Stimulated activated CD8-positive, alpha-beta memory T cell treated with anti-CD3 and anti-CD28 coated beads, Interleukin-2, amount 100 ng/mL, for 48 hours (primary cell): ENCODE data around the gene RXFP3.
"Not testable (repeated sequence)": the region's sequence is repeated elsewhere in the genome, so short reads cannot be mapped to it uniquely, and the experiment has no call there.

Experiments
- DNase-seq, 2 donors: peaks; one replicate each; pipeline ENCODE4 v3.0.0-alpha.2; 2020; ENCODE audit warnings: low read depth in 2 of 2

The RXFP3 gene

GRCh38 chr5:33934176-33934575 lies 2.0 kb upstream of the RXFP3 start:
- no peak for DNase-seq

- DNase-seq = peak; percentile 33 to 42
These were observed 194 bp upstream of the RXFP3 start for GRCh38 chr5:33936004-33936380.

GRCh38 chr5:33937017-33937706 lies 976 bp downstream of the RXFP3 start:
- DNase-seq = no peak

- no peak for DNase-seq
These were observed 1.7 kb downstream of the RXFP3 start for GRCh38 chr5:33937707-33938506.

- DNase-seq = no peak
These were observed 2.3 kb downstream of the RXFP3 start for GRCh38 chr5:33938507-33938796.

- no peak for DNase-seq
These were observed 2.7 kb downstream of the RXFP3 start for GRCh38 chr5:33938881-33939280.

- no peak for DNase-seq
These were observed 3.5 kb downstream of the RXFP3 start for GRCh38 chr5:33939556-33940262.

GRCh38 chr5:33941090-33941489 lies 4.9 kb downstream of the RXFP3 start:
- no peak for DNase-seq

- DNase-seq = no peak
These were observed 8.5 kb downstream of the RXFP3 start for GRCh38 chr5:33944543-33945132.

GRCh38 chr5:33952175-33952574 lies 16.0 kb downstream of the RXFP3 start:
- not testable (repeated sequence) for DNase-seq

- no peak for DNase-seq
These were observed 21.5 kb downstream of the RXFP3 start for GRCh38 chr5:33957577-33958150.

- no peak for DNase-seq
These were observed 22.0 kb downstream of the RXFP3 start for GRCh38 chr5:33958176-33958575.

- no peak for DNase-seq
These were observed 28.0 kb downstream of the RXFP3 start for GRCh38 chr5:33964132-33964700.

- DNase-seq = no peak
These were observed 30.6 kb downstream of the RXFP3 start for GRCh38 chr5:33966805-33967204.

GRCh38 chr5:33968211-33969005 lies 32.2 kb downstream of the RXFP3 start:
- no peak for DNase-seq

GRCh38 chr5:33969572-33970452 lies 33.6 kb downstream of the RXFP3 start:
- DNase-seq = no peak

GRCh38 chr5:33973271-33973670 lies 37.1 kb downstream of the RXFP3 start:
- DNase-seq = no peak

GRCh38 chr5:33975852-33976251 lies 39.7 kb downstream of the RXFP3 start:
- DNase-seq = no peak

- no peak for DNase-seq
These were observed 40.1 kb downstream of the RXFP3 start for GRCh38 chr5:33976307-33976706.

- no peak for DNase-seq
These were observed 42.1 kb downstream of the RXFP3 start for GRCh38 chr5:33978306-33978705.
